H1 (cell line): ENCODE measurements around the gene AGBL5. TPM values are rescaled to one million over a fixed set of nuclear protein-coding genes. Genes with fewer than 3 reads are reported as not detected.

Experiments
- CTCF ChIA-PET: fragments of 300-600 bp; sonication (Branson Sonifier 250); formaldehyde crosslinking; loops from one replicate; lab custom pipeline; 2021; ENCODE audit not compliant: partially characterized antibody; lab: Charles Lee
- POLR2A ChIA-PET: fragments of 300-600 bp; sonication (Branson Sonifier 250); formaldehyde crosslinking; loops from one replicate; lab custom pipeline; 2021; ENCODE audit warnings: inconsistent platforms; ENCODE audit not compliant: partially characterized antibody; lab: Charles Lee
- DNase-seq, 2 experiments: peaks; one replicate each; pipeline versions ENCODE4 v3.0.0 to v3.0.0-alpha.2; 2010 to 2022; ENCODE audit warnings: low spot score in 2 of 2, low read depth in 1 of 2, mixed read lengths in 1 of 2
- FAIRE-seq: peaks from 2 replicates; lab custom pipeline; 2011; peaks lifted over from hg19 to GRCh38; lab: Jason Lieb, UNC
- H2AFZ ChIP-seq: 2 replicates; pipeline ENCODE4 v1.8.1; 2012; ENCODE audit warnings: low read length, inconsistent platforms
- H2AK5ac ChIP-seq: 2 replicates; pipeline ENCODE4 v1.6.1; 2013; ENCODE audit warnings: low read depth, low read length
- H2BK120ac ChIP-seq: replicated peaks from 2 replicates; pipeline ENCODE3; 2013; ENCODE audit warnings: low read depth, low read length, inconsistent platforms
- H2BK12ac ChIP-seq: 2 replicates; pipeline ENCODE4 v1.6.1; 2013; ENCODE audit warnings: low read depth, low read length
- H2BK15ac ChIP-seq: 2 replicates; pipeline ENCODE4 v1.6.1; 2013; ENCODE audit warnings: low read length
- H2BK20ac ChIP-seq: 2 replicates; pipeline ENCODE4 v1.6.1; 2013; ENCODE audit warnings: low read length
- H2BK5ac ChIP-seq: 2 replicates; pipeline ENCODE4 v1.6.1; 2013; ENCODE audit warnings: low read depth, low read length
- H3K14ac ChIP-seq: 2 replicates; pipeline ENCODE4 v1.6.1; 2013; ENCODE audit warnings: inconsistent platforms; ENCODE audit not compliant: insufficient read length
- H3K18ac ChIP-seq: 2 replicates; pipeline ENCODE4 v1.6.1; 2013; ENCODE audit warnings: low read length; ENCODE audit errors: extremely low read depth
- H3K23ac ChIP-seq: 2 replicates; pipeline ENCODE4 v1.6.1; 2013; ENCODE audit warnings: inconsistent platforms; ENCODE audit not compliant: insufficient read length
- H3K23me2 ChIP-seq: 2 replicates; pipeline ENCODE4 v1.6.1; 2013; ENCODE audit warnings: low read depth, low read length
- H3K27ac ChIP-seq: 2 replicates; pipeline ENCODE4 v1.6.1; 2011; ENCODE audit warnings: low read depth, low read length, inconsistent platforms
- H3K27me3 ChIP-seq, 4 experiments: replicated peaks in 1 of 4; 1 replicate in 1 of 4; 2 replicates in 3 of 4; pipeline versions ENCODE4 v1.6.1 to v1.8.1; 2011 to 2013; ENCODE audit warnings: low read length in 3 of 4, mild to moderate bottlenecking in 3 of 4, inconsistent platforms in 2 of 4, mixed read lengths in 2 of 4, moderate library complexity in 1 of 4; ENCODE audit not compliant: control insufficient read depth in 3 of 4, insufficient read depth in 3 of 4; ENCODE audit errors: extremely low read depth in 1 of 4
- H3K36me3 ChIP-seq, 4 experiments: 2 replicates each; pipeline versions ENCODE4 v1.6.1 to v1.8.1; 2011 to 2013; ENCODE audit warnings: mild to moderate bottlenecking in 4 of 4, low read length in 3 of 4, moderate library complexity in 2 of 4, control low read depth in 1 of 4, inconsistent platforms in 1 of 4; ENCODE audit not compliant: insufficient read depth in 4 of 4, control insufficient read depth in 2 of 4
- H3K4ac ChIP-seq: replicated peaks from 2 replicates; pipeline ENCODE3; 2013; ENCODE audit warnings: low read length, low read depth, mixed read lengths, inconsistent platforms; ENCODE audit not compliant: insufficient read length
- H3K4me1 ChIP-seq, 4 experiments: replicated peaks in 1 of 4; 1 replicate in 1 of 4; 2 replicates in 3 of 4; pipeline versions ENCODE4 v1.6.1 to v1.8.1; 2011 to 2013; ENCODE audit warnings: low read length in 3 of 4, inconsistent platforms in 2 of 4, mixed read lengths in 1 of 4; ENCODE audit not compliant: insufficient read depth in 4 of 4, control insufficient read depth in 3 of 4
- H3K4me2 ChIP-seq, 2 experiments: 2 replicates each; pipeline versions ENCODE4 v1.6.1 to v1.8.1; 2011 to 2013; ENCODE audit warnings: low read depth in 2 of 2, low read length in 2 of 2, control low read depth in 1 of 2, inconsistent platforms in 1 of 2, mild to moderate bottlenecking in 1 of 2; ENCODE audit not compliant: insufficient read depth in 1 of 2
- H3K4me3 ChIP-seq, 4 experiments: fragments of 200-600, 300-600 bp in 1 of 4; sonication (generic), shearing (Covaris generic), sonication (Bioruptor Twin) in 1 of 4; 2 replicates each; pipeline versions ENCODE4 v1.5.1 to v1.8.1; 2011 to 2016; ENCODE audit warnings: low read length in 4 of 4, low read depth in 3 of 4, control low read depth in 2 of 4, inconsistent platforms in 2 of 4, mild to moderate bottlenecking in 2 of 4, mixed read lengths in 1 of 4, moderate library complexity in 1 of 4; ENCODE audit not compliant: insufficient read depth in 2 of 4; ENCODE audit errors: extremely low read depth in 1 of 4
- H3K56ac ChIP-seq: replicated peaks from 2 replicates; pipeline ENCODE3; 2013; ENCODE audit warnings: low read depth, mild to moderate bottlenecking, mixed read lengths, low read length, inconsistent platforms; ENCODE audit not compliant: insufficient read length
- H3K79me1 ChIP-seq: 2 replicates; pipeline ENCODE4 v1.6.1; 2013; ENCODE audit warnings: low read depth, low read length, control low read depth
- H3K79me2 ChIP-seq, 2 experiments: 2 replicates each; pipeline versions ENCODE4 v1.6.1 to v1.8.1; 2012 to 2013; ENCODE audit warnings: low read length in 2 of 2, mild to moderate bottlenecking in 2 of 2, inconsistent platforms in 1 of 2; ENCODE audit not compliant: insufficient read depth in 2 of 2, control insufficient read depth in 1 of 2
- H3K9ac ChIP-seq, 4 experiments: replicated peaks in 1 of 4; 1 replicate in 1 of 4; 2 replicates in 3 of 4; pipeline versions ENCODE4 v1.6.1 to v1.8.1; 2011 to 2013; ENCODE audit warnings: low read depth in 3 of 4, low read length in 3 of 4, control low read depth in 2 of 4, mild to moderate bottlenecking in 2 of 4, moderate library complexity in 2 of 4, inconsistent platforms in 1 of 4; ENCODE audit errors: extremely low read depth in 1 of 4
- H3K9me3 ChIP-seq, 2 experiments: 2 replicates each; pipeline versions ENCODE4 v1.6.1 to v1.8.1; 2012 to 2013; ENCODE audit warnings: mild to moderate bottlenecking in 2 of 2, moderate library complexity in 2 of 2, control low read depth in 1 of 2, inconsistent platforms in 1 of 2, low read depth in 1 of 2, low read length in 1 of 2, mixed read lengths in 1 of 2; ENCODE audit not compliant: insufficient read depth in 2 of 2
- H4K20me1 ChIP-seq, 2 experiments: replicated peaks in 1 of 2; 2 replicates each; pipeline versions ENCODE3 to v1.8.1; 2011 to 2013; ENCODE audit warnings: inconsistent platforms in 2 of 2, low read length in 2 of 2, mild to moderate bottlenecking in 1 of 2; ENCODE audit not compliant: insufficient read depth in 2 of 2, control insufficient read depth in 1 of 2
- H4K5ac ChIP-seq: 2 replicates; pipeline ENCODE4 v1.6.1; 2013; ENCODE audit warnings: low read length, low read depth, mixed read lengths, inconsistent platforms; ENCODE audit not compliant: insufficient read length
- H4K8ac ChIP-seq: 2 replicates; pipeline ENCODE4 v1.8.0; 2013; ENCODE audit warnings: mild to moderate bottlenecking, moderate library complexity, low read length, inconsistent platforms; ENCODE audit not compliant: insufficient read depth; ENCODE audit errors: extremely low read depth
- H4K91ac ChIP-seq: replicated peaks from 2 replicates; pipeline ENCODE3; 2013; ENCODE audit warnings: low read length, mixed read lengths, inconsistent platforms; ENCODE audit not compliant: insufficient read length
- E2F6 ChIP-seq: IDR thresholded peaks from 2 replicates; pipeline ENCODE4 v1.6.1; 2012; ENCODE audit warnings: inconsistent platforms
- RBBP5 ChIP-seq: IDR thresholded peaks from 2 replicates; pipeline ENCODE4 v1.7.1; 2012; ENCODE audit warnings: low read depth, mild to moderate bottlenecking, inconsistent platforms, low read length, moderate library complexity, borderline replicate concordance
- SIN3A ChIP-seq, 2 experiments: IDR thresholded peaks in 1 of 2; conservative IDR thresholded peaks in 1 of 2; 2 replicates each; pipeline ENCODE4 v1.6.1; 2011 to 2012; ENCODE audit warnings: low read length in 2 of 2, improper control_type of control experiment in 1 of 2, low read depth in 1 of 2, mild to moderate bottlenecking in 1 of 2
- WGBS, 2 experiments: shearing (Covaris generic) in 1 of 2; methylation state at CpG; one replicate each; pipeline versions ENCODE4 v1.1.6 to v1.1.7; 2013 to 2015; ENCODE audit warnings: low lambda C conversion rate in 2 of 2, mixed read lengths in 2 of 2, inconsistent platforms in 1 of 2, low coverage in 1 of 2, missing lambda C conversion rate in 1 of 2; ENCODE audit not compliant: insufficient replicate concordance in 2 of 2, insufficient coverage in 1 of 2, insufficient read length in 1 of 2; ENCODE audit errors: extremely low coverage in 1 of 2, missing lambda C conversion rate in 1 of 2; 5-methylcytosine and 5-hydroxymethylcytosine counted together
- polyA plus RNA-seq, 7 experiments: library from polyadenylated mRNA; depleted of rRNA in 3 of 7; stranded (reverse) in 5 of 7; unstranded in 2 of 7; fragments of >200 nt in 5 of 7; fragments of 200-250 nt in 2 of 7; gene quantifications; 1 replicate in 5 of 7; 2 replicates in 1 of 7; 4 replicates in 1 of 7; pipeline versions ENCODE4 v1.2.1 to v1.2.3, GENCODE V29; 2011 to 2013; ENCODE audit warnings: missing spikeins in 2 of 7, mixed read lengths in 2 of 7
- total RNA-seq: library from RNA; stranded (reverse); fragmentation: NEBNext Ultra II Directional; extraction: Animal tissue kit (Norgen Biotek cat#: 25700); gene quantifications from 2 replicates; pipeline ENCODE4 v1.2.1, GENCODE V29; 2021
- TF ChIP-seq, protein P1 (sequence below), 3 experiments: IDR thresholded peaks; 1 replicate in 2 of 3; 2 replicates in 1 of 3; pipeline versions ENCODE4 v1.5.1 to v1.6.1; 2011; ENCODE audit warnings: low read length in 3 of 3, mild to moderate bottlenecking in 3 of 3, inconsistent platforms in 2 of 3, low read depth in 1 of 3, moderate library complexity in 1 of 3; ENCODE audit not compliant: insufficient read depth in 1 of 3; ENCODE audit errors: control extremely low read depth in 1 of 3

The AGBL5 gene
- total and polyA plus RNA-seq, 2 of the 8 experiments (the other 6 are each of a cell fraction or from before 2014, with no cell fraction given) = 45.4 to 62.0 TPM

DNA sequence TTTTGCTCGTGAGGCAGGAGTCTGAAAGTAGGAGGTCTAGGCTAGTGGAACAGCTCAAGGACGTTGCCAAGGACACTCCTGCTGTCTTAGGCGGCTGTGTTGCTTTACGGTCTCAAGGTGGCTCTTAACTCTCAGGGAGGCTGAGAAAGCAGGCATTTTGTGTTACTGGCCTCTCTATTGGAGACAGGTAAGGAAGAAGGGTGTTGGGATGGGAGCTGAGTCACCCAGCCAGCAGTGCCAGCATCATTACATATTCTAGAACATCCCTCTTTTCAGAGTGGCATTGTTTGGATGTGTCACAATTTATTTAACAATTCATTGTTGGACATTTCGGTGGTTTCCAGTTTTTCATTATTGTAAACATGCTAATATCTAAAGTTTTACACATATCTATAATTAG is 49.5 kb upstream of the AGBL5 start:
- H3K14ac ChIP-seq = no peak overlapping the region
- no peak overlapping the region for H3K18ac ChIP-seq
- H3K23ac ChIP-seq = no peak overlapping the region
- TF ChIP-seq, protein P1, sequence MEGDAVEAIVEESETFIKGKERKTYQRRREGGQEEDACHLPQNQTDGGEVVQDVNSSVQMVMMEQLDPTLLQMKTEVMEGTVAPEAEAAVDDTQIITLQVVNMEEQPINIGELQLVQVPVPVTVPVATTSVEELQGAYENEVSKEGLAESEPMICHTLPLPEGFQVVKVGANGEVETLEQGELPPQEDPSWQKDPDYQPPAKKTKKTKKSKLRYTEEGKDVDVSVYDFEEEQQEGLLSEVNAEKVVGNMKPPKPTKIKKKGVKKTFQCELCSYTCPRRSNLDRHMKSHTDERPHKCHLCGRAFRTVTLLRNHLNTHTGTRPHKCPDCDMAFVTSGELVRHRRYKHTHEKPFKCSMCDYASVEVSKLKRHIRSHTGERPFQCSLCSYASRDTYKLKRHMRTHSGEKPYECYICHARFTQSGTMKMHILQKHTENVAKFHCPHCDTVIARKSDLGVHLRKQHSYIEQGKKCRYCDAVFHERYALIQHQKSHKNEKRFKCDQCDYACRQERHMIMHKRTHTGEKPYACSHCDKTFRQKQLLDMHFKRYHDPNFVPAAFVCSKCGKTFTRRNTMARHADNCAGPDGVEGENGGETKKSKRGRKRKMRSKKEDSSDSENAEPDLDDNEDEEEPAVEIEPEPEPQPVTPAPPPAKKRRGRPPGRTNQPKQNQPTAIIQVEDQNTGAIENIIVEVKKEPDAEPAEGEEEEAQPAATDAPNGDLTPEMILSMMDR (IDR thresholded peaks at IDR 0.05; ENCODE audit: control extremely low read depth in 1 of 3, insufficient read depth in 1 of 3, low read depth in 1 of 3, low read length in 3 of 3) = 0 out of 4 replicates have a peak, but pooled peaks of 1 of the 3 experiments have one; percentile 4
- no peak for TF ChIP-seq SIN3A (conservative IDR thresholded peaks at IDR 0.05 in 1 of 2, IDR thresholded peaks at IDR 0.05 in 1 of 2; ENCODE audit: low read depth in 1 of 2, low read length in 2 of 2)
- no peak for TF ChIP-seq RBBP5
- no peak for TF ChIP-seq E2F6
- no peak overlapping the region for H2AK5ac ChIP-seq
- no peak overlapping the region for H2BK20ac ChIP-seq
- H4K20me1 ChIP-seq = no peaks in the 10 kb centered on the region
- H3K4me3 ChIP-seq = no peak overlapping the region
- H2BK120ac ChIP-seq = no peak overlapping the region
- H2BK5ac ChIP-seq = no peak overlapping the region
- no peak for FAIRE-seq
- no peaks in the 10 kb centered on the region for H3K36me3 ChIP-seq
- POLR2A ChIA-PET = interaction anchor here (1.2 to 1.5 kb wide), 2 partner anchors 18 to 32 kb away, joined by 3 to 6 read pairs; no protein-coding TSS in a partner anchor
- no peak for DNase-seq
- no peak overlapping the region for H2BK15ac ChIP-seq
- no peak overlapping the region for H2AFZ ChIP-seq
- no peaks in the 10 kb centered on the region; the same call in 1 of the 2 replicates for H3K79me1 ChIP-seq
- H3K27ac ChIP-seq = no peak overlapping the region
- no peaks in the 10 kb centered on the region for H3K79me2 ChIP-seq
- H4K91ac ChIP-seq = no peak overlapping the region
- H3K9me3 ChIP-seq = no peaks in the 10 kb centered on the region
- no peaks in the 10 kb centered on the region for H3K23me2 ChIP-seq
- H3K56ac ChIP-seq = no peak overlapping the region
- H4K8ac ChIP-seq = no peak overlapping the region
- no peak overlapping the region for H4K5ac ChIP-seq
- WGBS, 2 experiments = 74% methylated on average over 5 of the region's 5 CpGs; no CpG with 5 or more reads in 1 of the 2 experiments
- no peak overlapping the region for H3K9ac ChIP-seq
- H3K27me3 ChIP-seq = no peaks in the 10 kb centered on the region; a peak in 2 of 7 replicates
- H2BK12ac ChIP-seq = no peak overlapping the region
- 0 out of 7 replicates have a peak, but pooled peaks cover 0 to 2% (median 0%) of the 10 kb centered on the region in 4 experiments for H3K4me1 ChIP-seq
- CTCF ChIA-PET = interaction anchor here (1.5 to 3.8 kb wide), 3 partner anchors 15 to 40 kb away, joined by 4 to 19 read pairs (median 10); no protein-coding TSS in a partner anchor
- no peak overlapping the region for H3K4ac ChIP-seq
- H3K4me2 ChIP-seq = no peak overlapping the region
